Measurements from ENCODE around the gene OXSM.

DNA sequence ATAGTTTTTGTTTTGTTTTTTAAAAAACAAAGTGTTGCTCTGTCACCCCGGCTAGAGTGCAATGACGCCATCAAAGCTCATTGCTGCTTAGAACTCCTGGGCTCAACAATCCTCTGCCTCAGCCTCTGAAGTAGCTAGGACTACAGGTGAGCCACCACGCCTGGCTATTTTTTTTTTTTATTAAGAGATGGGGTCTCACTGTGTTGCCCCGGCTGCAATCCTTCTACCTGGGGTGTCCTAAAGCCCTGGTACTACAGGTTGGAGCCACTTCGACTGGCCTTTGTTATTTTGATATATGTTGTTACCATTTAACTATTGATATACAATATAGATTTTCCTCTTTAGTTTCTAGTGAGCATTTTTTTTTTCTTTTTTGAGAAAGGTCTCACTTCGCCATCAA, 9.3 kb upstream of the OXSM start:
- TF ChIP-seq, protein P1, sequence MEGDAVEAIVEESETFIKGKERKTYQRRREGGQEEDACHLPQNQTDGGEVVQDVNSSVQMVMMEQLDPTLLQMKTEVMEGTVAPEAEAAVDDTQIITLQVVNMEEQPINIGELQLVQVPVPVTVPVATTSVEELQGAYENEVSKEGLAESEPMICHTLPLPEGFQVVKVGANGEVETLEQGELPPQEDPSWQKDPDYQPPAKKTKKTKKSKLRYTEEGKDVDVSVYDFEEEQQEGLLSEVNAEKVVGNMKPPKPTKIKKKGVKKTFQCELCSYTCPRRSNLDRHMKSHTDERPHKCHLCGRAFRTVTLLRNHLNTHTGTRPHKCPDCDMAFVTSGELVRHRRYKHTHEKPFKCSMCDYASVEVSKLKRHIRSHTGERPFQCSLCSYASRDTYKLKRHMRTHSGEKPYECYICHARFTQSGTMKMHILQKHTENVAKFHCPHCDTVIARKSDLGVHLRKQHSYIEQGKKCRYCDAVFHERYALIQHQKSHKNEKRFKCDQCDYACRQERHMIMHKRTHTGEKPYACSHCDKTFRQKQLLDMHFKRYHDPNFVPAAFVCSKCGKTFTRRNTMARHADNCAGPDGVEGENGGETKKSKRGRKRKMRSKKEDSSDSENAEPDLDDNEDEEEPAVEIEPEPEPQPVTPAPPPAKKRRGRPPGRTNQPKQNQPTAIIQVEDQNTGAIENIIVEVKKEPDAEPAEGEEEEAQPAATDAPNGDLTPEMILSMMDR (IDR thresholded peaks at IDR 0.05 in 2 of 3, conservative IDR thresholded peaks at IDR 0.05 in 1 of 3; ENCODE audit: control insufficient read depth in 2 of 3, extremely low read depth in 1 of 3, insufficient read depth in 1 of 3, low read depth in 3 of 3, low read length in 3 of 3) = no peak
- TF ChIP-seq, protein P2, sequence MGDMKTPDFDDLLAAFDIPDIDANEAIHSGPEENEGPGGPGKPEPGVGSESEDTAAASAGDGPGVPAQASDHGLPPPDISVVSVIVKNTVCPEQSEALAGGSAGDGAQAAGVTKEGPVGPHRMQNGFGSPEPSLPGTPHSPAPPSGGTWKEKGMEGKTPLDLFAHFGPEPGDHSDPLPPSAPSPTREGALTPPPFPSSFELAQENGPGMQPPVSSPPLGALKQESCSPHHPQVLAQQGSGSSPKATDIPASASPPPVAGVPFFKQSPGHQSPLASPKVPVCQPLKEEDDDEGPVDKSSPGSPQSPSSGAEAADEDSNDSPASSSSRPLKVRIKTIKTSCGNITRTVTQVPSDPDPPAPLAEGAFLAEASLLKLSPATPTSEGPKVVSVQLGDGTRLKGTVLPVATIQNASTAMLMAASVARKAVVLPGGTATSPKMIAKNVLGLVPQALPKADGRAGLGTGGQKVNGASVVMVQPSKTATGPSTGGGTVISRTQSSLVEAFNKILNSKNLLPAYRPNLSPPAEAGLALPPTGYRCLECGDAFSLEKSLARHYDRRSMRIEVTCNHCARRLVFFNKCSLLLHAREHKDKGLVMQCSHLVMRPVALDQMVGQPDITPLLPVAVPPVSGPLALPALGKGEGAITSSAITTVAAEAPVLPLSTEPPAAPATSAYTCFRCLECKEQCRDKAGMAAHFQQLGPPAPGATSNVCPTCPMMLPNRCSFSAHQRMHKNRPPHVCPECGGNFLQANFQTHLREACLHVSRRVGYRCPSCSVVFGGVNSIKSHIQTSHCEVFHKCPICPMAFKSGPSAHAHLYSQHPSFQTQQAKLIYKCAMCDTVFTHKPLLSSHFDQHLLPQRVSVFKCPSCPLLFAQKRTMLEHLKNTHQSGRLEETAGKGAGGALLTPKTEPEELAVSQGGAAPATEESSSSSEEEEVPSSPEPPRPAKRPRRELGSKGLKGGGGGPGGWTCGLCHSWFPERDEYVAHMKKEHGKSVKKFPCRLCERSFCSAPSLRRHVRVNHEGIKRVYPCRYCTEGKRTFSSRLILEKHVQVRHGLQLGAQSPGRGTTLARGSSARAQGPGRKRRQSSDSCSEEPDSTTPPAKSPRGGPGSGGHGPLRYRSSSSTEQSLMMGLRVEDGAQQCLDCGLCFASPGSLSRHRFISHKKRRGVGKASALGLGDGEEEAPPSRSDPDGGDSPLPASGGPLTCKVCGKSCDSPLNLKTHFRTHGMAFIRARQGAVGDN (IDR thresholded peaks at IDR 0.05) = no peak
- TF ChIP-seq, protein P3, sequence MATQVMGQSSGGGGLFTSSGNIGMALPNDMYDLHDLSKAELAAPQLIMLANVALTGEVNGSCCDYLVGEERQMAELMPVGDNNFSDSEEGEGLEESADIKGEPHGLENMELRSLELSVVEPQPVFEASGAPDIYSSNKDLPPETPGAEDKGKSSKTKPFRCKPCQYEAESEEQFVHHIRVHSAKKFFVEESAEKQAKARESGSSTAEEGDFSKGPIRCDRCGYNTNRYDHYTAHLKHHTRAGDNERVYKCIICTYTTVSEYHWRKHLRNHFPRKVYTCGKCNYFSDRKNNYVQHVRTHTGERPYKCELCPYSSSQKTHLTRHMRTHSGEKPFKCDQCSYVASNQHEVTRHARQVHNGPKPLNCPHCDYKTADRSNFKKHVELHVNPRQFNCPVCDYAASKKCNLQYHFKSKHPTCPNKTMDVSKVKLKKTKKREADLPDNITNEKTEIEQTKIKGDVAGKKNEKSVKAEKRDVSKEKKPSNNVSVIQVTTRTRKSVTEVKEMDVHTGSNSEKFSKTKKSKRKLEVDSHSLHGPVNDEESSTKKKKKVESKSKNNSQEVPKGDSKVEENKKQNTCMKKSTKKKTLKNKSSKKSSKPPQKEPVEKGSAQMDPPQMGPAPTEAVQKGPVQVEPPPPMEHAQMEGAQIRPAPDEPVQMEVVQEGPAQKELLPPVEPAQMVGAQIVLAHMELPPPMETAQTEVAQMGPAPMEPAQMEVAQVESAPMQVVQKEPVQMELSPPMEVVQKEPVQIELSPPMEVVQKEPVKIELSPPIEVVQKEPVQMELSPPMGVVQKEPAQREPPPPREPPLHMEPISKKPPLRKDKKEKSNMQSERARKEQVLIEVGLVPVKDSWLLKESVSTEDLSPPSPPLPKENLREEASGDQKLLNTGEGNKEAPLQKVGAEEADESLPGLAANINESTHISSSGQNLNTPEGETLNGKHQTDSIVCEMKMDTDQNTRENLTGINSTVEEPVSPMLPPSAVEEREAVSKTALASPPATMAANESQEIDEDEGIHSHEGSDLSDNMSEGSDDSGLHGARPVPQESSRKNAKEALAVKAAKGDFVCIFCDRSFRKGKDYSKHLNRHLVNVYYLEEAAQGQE (IDR thresholded peaks at IDR 0.05; ENCODE audit: low read depth, low read length) = no peak
